Measurements from ENCODE around the gene NOXA1. TPM values are rescaled to one million over a fixed set of nuclear protein-coding genes. Genes with fewer than 3 reads are reported as not detected.
"Not testable (repeated sequence)": the region's sequence is repeated elsewhere in the genome, so short reads cannot be mapped to it uniquely, and the experiment has no call there.

The NOXA1 gene
- total RNA-seq, 1 donor from 2014 or later, result 2.1 TPM

DNA sequence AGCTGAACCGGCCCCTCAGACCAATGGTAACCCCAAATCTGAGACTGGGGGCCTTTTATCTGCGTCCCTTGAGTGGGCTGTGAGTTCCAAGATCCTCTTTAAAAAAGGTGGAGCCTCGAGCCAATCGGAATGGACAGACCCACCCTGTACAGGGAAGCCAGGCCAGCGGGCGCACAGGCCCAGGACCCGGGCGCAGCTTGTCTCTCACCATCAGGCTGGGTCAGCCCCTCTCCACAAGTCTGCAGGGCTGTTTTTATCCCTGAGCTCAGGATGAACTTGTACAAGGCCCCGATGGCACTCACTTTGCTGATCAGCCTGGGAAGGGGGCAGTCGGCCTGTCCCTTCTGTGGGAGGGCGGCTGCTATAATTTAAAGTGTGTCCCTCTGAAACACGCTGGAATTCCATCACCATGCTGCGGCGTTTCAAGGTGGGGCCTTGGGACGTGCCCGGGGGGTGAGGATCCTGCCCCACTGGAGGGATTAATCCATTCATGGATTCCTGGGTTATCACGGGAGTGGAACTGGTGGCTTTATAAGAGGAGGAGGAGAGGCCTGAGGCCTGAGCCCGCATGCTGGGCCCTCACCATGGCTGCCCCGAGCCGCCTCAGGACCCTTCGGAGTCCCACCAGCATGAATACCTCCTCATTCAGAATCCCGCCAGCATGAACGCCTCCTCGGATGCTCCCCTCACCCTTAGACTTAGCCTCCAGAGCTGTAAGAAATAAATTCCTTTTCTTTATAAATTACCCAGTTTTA, 14.4 kb upstream of the NOXA1 start:
- TF ChIP-seq, protein P1, sequence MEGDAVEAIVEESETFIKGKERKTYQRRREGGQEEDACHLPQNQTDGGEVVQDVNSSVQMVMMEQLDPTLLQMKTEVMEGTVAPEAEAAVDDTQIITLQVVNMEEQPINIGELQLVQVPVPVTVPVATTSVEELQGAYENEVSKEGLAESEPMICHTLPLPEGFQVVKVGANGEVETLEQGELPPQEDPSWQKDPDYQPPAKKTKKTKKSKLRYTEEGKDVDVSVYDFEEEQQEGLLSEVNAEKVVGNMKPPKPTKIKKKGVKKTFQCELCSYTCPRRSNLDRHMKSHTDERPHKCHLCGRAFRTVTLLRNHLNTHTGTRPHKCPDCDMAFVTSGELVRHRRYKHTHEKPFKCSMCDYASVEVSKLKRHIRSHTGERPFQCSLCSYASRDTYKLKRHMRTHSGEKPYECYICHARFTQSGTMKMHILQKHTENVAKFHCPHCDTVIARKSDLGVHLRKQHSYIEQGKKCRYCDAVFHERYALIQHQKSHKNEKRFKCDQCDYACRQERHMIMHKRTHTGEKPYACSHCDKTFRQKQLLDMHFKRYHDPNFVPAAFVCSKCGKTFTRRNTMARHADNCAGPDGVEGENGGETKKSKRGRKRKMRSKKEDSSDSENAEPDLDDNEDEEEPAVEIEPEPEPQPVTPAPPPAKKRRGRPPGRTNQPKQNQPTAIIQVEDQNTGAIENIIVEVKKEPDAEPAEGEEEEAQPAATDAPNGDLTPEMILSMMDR (conservative IDR thresholded peaks at IDR 0.05; ENCODE audit: low read depth, low read length), result no peak
- no peak for DNase-seq (ENCODE audit: low read depth)
- no peak overlapping the region for H3K4me3 ChIP-seq (ENCODE audit: low read depth, low read length)

DNA sequence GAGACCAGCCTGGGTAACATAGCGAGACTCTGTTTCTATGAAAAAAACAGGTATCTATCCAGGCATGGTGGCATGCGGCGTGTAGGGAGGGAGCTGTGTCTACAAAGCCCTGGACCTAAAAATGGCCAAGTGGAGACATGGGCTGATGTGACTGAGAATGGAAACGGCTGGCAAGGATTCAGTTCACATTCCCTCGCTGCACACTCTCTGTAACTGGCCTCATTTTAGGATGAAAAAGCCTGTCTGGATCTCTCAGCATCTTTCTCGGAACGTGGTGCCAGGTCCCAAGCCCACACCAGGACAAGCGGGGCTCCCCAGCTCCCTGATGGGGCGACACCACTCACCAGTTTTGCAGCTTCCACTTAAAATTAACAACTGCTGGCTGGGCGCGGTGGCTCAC, 13.7 kb upstream of the NOXA1 start:
- TF ChIP-seq, protein P1 (conservative IDR thresholded peaks at IDR 0.05; ENCODE audit: low read depth, low read length), result no peak
- DNase-seq (ENCODE audit: low read depth), result no peak
- H3K4me3 ChIP-seq (ENCODE audit: low read depth, low read length), result no peak overlapping the region

DNA sequence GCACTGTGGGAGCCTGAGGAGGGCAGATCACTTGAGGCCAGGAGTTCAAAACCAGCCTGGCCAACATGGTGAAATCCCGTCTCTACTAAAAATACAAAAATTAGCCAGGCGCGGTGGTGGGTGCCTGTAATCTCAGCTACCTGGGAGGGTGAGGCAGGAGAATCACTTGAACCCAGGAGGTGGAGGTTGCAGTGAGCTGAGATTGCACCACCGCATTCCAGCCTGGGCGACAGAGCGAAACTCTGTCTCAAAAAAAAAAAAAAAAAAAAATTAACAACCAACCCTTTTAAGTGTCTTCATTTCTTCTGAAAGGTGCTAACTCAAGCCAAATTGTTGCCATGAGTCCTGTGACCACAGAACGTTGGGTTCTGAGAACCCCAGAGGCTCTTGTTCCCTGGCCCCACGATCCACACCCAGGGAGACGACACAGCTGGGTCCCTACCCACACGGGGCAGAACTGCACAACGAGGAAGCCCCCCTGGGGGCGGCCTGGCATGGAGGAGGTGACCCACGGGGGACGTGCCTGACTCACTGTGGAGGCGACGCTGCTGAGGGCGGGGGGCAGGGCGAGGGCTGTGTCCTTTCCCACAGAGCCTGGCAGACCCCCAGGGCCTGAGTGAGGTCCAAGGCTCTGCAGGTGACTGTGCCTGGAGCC, 12.8 kb upstream of the NOXA1 start:
- not testable (repeated sequence) for DNase-seq (ENCODE audit: low read depth); H3K4me3 ChIP-seq (ENCODE audit: low read depth, low read length)

DNA sequence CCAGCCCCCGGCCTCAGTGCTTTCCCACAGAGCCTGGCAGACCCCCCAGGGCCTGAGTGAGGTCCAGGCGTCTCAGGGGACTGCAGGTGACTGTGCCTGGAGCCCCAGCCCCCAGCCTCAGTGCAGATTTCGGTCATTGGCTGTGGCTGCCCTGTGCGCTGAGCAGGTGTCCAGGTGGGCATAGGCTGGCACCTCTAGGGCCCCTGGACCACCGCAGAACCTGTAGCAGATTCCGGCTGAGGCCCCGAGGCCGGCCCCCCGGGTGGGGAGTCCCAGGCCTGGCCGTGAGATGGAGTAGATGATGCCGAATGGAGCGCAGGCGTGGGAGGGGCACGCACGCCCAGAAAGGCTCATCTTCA, 12.3 kb upstream of the NOXA1 start:
- TF ChIP-seq, protein P1 (conservative IDR thresholded peaks at IDR 0.05; ENCODE audit: low read depth, low read length), result no peak
- no peak for DNase-seq (ENCODE audit: low read depth)
- no peak overlapping the region for H3K4me3 ChIP-seq (ENCODE audit: low read depth, low read length)

DNA sequence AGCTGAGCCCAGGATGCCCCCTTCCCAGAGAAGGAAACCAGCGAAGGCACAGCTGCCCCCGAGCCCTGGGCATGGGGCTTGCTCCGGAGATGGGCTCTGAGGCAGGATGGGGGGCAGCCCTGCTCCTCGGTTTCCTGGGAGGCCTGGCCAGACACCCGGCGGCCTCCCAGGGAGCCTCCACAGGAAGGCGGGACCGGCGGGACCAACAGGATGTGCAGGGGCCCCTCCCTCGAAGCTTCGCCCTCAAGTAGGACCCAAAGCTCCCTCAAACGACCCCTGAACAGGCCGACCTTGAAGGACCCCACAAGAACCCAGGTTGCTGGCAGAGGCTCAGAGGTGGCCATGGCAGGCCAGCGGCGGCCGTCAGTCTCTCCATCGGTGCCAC, 11.9 kb upstream of the NOXA1 start:
- no peak for DNase-seq (ENCODE audit: low read depth)
- H3K4me3 ChIP-seq (ENCODE audit: low read depth, low read length), result peak overlapping the region; percentile 20
- TF ChIP-seq, protein P1 (conservative IDR thresholded peaks at IDR 0.05; ENCODE audit: low read depth, low read length), result no peak

DNA sequence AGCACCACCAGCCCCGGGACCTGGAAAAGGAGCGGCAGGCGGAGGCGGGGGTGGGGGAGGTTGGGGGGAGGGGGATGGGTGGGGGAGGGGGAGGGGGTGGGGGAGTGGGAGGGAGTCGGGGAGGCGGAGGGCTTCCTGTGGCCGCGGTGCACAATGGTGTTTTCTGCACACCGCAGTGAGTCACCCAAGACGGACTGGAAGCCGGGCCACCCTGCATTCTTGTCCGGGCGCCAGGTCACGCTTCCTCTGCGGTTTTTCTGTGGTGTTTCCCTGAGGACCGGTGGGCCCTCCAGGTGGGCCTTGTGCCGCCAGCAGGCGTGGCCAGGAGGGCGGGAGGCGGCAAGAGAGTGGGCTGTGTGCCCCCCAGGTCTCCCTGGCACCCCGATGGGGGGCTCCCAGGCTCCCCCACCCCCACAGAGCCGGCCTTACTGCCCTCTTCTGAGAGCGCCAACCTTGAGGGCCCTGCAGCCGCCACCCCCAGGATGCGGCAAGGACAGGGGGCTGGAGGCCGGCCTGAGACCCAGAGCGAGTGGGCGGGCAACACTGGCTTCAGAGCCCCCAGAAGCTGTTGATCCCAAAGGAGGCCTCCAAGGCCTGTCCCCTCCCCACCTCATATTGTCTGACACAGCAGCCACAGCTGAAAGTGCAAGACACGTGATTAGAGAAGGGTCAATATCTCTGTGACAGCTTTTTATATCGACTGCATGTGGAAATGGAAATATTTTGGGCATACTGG, 11.4 kb upstream of the NOXA1 start:
- TF ChIP-seq, protein P1 (conservative IDR thresholded peaks at IDR 0.05; ENCODE audit: low read depth, low read length), result no peak
- peak; percentile 44 for DNase-seq (ENCODE audit: low read depth)
- no peak overlapping the region for H3K4me3 ChIP-seq (ENCODE audit: low read depth, low read length)

DNA sequence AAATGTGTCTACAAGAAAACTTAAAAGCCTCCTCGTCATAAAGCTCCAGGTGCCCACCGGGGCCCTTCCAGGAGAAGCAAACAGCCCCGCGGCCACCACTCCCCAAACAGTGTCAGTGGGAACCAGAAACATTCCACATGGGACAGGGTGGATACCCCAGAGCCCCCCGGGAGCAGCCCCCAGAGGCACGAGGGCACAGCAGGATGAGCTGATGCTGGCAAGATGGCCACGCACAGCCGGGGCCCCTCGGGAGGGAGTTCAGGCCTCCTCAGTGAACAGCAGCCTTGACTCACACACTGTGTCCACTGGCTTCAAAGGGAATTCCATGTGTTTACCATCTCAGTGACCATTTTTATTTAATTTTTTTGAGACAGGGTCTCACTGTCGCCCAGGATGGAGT, 10.8 kb upstream of the NOXA1 start:
- H3K4me3 ChIP-seq (ENCODE audit: low read depth, low read length), result no peak overlapping the region
- TF ChIP-seq, protein P1 (conservative IDR thresholded peaks at IDR 0.05; ENCODE audit: low read depth, low read length), result no peak
- no peak for DNase-seq (ENCODE audit: low read depth)
